Fibroblast of skin of right biceps (primary cell): ENCODE measurements around the gene MECR.

ENCODE experiments used
- DNase-seq: peaks from one replicate; pipeline ENCODE4 v3.0.0-alpha.2; 2013

MECR gene

GRCh38 chr1:29230553-29231378, at the start of gene MECR:
MECR (minus strand) TSS chr1:29230934; CDS start chr1:29230906, 28 bp downstream.
- DNase-seq = peak; percentile 93

- DNase-seq = no peak
Measured at GRCh38 chr1:29279951-29280391, 49.2 kb upstream of the MECR start.

- no peak for DNase-seq
Measured at GRCh38 chr1:29279406-29279805, 48.7 kb upstream of the MECR start.

- DNase-seq = no peak
Measured at GRCh38 chr1:29278124-29278523, 47.4 kb upstream of the MECR start.

GRCh38 chr1:29275435-29275834, 44.7 kb upstream of the MECR start:
- DNase-seq = no peak

GRCh38 chr1:29272147-29272907, 41.6 kb upstream of the MECR start:
- no peak for DNase-seq

GRCh38 chr1:29271724-29272123, 41.0 kb upstream of the MECR start:
- DNase-seq = peak; percentile 88

GRCh38 chr1:29270929-29271521, 40.3 kb upstream of the MECR start:
- no peak for DNase-seq

GRCh38 chr1:29269382-29269781, 38.6 kb upstream of the MECR start:
- no peak for DNase-seq

- DNase-seq = no peak
Measured at GRCh38 chr1:29267321-29268070, 36.8 kb upstream of the MECR start.

- no peak for DNase-seq
Measured at GRCh38 chr1:29266912-29267311, 36.2 kb upstream of the MECR start.

- peak; percentile 79 for DNase-seq
Measured at GRCh38 chr1:29264773-29265389, 34.1 kb upstream of the MECR start.

- no peak for DNase-seq
Measured at GRCh38 chr1:29260531-29260930, 29.8 kb upstream of the MECR start.

GRCh38 chr1:29259802-29260441, 29.2 kb upstream of the MECR start:
- DNase-seq = peak; percentile 57

GRCh38 chr1:29258976-29259801, 28.5 kb upstream of the MECR start:
- DNase-seq = no peak

GRCh38 chr1:29258189-29258975, 27.6 kb upstream of the MECR start:
- no peak for DNase-seq

GRCh38 chr1:29256979-29257804, 26.5 kb upstream of the MECR start:
- peak; percentile 90 for DNase-seq

- no peak for DNase-seq
Measured at GRCh38 chr1:29256394-29256793, 25.7 kb upstream of the MECR start.

GRCh38 chr1:29255134-29255666, 24.5 kb upstream of the MECR start:
- DNase-seq = no peak
